ENCODE results near the gene HDGFL2.
"Not testable (repeated sequence)": the region's sequence is repeated elsewhere in the genome, so short reads cannot be mapped to it uniquely, and the experiment has no call there.

Gene HDGFL2

DNA sequence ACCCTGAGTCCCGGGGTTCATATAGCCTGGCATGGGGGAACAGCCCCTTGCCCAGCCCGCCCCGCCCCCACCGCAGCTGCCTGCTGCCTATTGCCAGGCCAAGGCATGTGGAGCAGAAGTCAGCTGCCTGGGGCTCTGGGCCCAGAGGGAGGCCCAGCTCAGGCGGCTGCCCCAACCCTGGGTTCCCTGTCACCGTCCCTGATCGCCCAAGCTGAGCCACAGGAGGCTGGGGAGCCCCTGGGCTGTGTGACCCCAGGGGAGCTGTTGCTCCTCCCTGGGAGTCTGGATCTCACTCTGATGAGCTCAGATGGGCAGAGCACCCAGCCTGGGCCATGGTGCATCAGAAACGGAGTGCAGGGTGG, 44.8 kb downstream of the HDGFL2 start:
- no peak for DNase-seq

DNA sequence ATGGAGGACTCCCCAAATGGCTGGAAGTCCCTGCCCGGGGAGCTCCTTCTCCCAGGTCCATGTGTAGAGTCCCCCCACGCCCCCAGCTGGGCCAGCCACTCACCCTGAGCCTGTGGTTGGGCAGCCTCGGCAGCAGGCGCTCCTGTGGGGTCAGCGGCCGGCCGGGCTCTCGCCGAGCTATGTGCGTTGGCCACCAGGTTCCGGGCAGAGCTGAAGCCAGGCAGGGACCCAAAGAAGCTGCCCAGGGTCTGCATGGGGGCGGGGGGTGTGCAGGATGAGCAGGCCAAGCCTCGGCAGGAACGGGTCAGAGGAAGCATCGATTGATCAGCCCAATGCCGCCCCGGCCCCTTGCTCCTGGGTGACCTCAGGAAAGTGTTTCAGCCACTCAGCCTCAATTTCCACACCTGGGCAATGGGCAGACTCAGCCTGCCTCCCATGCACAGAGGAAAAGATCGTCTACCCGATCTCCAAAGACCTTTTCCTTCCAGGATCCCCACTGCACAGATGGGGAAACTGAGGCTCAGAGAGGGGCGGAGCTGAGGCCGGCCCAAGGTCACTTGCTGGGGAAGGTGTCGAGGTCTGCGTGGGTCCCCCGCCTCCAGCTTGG, 45.5 kb downstream of the HDGFL2 start:
- no peak for DNase-seq

GRCh38 chr19:4518345-4519171, 46.5 kb downstream of the HDGFL2 start, which contains the start of gene PLIN4:
PLIN4 (minus strand) TSS chr19:4518486; CDS start chr19:4518272, 214 bp downstream.
- peak; percentile 8 for DNase-seq

DNA sequence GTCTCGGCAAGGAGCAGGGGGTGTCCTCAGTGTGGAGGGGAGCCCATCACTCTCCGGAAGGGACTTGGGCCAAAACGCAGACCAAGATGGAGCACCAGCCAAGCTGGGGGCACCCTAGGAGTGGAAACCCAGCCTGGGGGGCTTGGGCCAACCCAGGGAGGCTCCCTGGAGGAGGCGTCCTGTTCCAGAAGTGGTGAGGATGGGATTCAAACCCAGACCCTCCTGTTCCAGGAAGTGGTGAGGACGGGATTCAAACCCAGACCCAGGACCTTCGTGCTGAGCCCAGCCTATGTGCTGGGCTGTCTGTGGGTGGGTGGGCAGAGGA, 47.0 kb downstream of the HDGFL2 start:
- DNase-seq: no peak

DNA sequence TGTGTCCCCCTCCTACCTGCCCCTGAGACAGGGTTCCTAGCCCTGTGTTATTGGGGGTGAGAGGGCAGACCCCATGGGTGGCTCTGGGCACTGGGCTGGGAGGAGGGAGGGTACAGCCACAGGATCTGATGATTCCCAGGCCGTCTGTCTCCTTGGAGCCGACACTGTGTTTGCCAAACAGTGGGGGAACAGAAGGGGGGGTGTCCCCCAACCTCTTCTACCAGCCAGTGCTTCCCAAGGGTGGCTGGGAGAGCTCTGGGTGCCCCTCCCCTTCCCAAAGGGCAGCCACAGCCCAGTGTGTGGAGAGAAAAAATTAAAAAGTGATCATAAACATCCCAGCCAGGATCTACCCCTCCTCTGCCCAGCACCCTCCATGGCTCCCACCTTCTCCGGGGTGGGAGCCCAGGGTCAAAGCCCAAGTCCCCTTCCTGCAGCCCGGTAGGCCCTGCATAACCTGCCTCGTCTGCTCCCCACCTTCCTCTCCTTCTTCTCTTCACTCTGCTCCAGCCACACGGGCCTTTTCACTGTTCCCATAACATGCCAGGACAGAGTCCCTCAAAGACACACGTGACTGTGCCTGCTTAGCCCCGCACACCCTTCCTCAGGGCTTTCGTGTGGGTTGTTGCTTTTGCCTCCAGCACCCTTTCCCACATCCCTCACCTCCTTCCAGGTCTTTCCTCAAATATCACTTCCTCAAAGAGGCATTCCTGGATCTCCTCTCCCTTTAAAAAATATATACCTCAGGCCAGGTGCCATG, 47.6 kb downstream of the HDGFL2 start:
- no peak for DNase-seq

DNA sequence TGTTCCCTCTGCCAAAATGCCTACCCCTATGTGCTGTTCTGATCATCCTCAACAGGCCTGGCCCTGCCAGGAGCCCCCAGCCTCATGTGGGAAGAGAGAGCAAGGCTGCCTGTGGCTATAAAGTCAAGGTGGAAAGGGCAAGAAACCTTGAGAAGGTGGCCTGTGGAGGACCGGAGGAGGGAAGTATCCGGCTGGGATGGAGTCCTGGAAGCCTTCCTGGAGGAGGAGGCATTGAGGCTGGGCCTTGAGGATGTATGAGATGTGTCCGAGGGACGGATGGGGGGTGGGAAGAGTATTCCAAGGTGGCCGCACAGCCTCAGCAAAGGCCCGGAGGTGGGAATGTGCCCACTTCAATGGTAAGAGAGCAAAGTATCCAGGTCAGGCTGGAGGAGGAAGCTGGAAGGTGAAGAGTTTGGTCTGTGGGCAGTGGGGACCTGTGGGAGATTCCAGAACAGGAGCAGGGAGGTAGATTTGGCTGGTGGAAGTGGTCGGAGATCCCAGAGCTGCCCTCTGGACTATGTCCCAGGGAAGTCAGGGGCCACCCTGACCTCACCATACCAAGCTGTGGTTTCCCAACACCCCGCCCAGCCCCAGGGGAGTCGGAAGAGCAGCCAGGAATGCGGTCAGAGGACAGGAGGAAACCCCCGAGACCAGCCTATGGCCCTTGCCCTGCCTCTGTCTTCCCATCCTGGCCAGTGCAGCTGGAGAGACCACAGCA, 49.2 kb downstream of the HDGFL2 start:
- DNase-seq: no peak

DNA sequence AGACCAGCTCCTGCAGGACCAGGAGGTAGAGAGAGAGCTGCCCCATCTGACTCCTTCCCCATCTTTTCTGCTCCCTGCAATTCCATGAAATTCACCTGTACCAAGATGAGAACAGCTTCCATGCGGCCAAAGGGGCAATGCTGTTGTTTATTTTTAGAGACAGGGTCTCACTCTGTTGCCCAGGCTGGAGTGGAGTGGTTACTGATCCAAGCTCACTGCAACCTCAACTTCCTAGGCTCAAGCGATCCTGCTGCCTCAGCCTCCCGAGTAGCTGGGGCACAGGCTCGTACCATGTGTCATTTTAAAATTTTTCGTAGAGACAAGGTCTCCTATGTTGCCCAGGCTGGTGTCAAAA, 49.8 kb downstream of the HDGFL2 start:
- no peak for DNase-seq

DNA sequence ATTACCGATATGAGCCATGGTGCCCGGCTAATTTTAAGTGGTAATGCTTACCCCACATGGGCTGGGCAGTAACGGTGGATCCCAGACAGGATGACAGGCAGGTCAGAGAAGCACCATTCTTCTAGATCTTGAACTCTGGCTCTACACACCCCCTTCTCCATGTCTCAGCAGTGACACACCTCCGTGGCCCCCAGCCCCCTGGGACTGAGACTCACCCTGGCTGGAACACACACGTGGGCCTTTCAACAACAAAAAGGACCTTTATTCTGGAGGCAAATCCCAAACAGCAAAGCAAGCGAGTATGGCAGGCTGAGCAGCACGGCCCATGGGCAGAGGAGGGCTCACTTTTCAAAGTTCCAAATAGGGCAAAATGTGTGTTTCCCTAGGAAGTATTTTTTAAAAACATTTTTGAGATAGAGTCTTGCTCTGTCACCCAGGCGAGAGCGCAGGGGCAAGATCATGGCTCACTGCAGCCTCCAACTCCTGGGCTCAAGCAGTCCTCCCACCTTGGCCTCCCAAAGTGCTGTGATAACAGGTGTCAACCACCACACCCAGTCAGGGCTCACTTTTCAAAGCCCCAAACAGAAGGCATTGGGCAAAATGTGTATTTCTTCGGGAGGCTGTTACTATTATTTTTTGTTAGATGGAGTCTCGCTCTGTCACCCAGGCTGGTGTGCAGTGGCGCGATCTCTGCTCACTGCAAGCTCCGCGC, 50.4 kb downstream of the HDGFL2 start:
- no peak for DNase-seq

DNA sequence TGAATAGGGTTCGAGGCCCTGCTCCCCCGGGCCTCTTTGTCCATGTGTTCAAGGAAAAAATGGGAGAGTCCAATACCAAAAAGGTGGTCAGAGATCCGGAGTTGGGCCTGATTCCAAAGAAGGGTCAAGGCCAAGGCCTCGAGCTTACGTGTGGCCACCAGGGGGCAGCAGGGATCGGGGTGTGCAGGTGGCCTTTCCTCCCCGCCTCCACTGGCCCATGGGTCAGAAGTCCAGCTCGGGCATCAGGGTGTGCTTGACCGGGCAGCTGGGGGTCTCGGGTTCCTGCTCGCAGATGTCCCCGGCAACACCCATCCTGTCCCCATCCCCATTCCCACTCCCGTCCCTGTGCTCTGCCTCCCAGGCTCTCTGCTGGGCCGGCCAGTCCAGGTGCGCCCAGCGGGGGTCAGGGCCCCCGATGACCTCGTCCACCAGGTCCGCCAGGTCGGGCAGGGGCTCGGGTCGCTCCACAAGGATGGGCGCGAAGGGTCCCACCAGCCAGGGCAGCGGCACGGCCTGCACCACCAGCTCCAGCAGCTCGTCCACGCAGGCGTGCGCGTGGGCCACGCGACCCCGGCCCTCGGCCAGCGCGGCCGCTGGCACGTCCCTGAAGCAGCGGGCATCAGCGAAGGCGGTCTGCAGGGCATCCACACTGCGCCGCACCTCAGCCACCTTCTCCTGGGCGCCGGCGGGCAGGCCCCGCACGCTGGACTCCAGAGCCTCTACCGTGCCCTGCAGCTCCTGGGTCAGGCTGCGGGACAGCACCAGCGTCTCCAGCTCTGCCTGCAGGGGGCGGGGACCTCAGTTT, 51.4 kb downstream of the HDGFL2 start:
- DNase-seq: no peak

DNA sequence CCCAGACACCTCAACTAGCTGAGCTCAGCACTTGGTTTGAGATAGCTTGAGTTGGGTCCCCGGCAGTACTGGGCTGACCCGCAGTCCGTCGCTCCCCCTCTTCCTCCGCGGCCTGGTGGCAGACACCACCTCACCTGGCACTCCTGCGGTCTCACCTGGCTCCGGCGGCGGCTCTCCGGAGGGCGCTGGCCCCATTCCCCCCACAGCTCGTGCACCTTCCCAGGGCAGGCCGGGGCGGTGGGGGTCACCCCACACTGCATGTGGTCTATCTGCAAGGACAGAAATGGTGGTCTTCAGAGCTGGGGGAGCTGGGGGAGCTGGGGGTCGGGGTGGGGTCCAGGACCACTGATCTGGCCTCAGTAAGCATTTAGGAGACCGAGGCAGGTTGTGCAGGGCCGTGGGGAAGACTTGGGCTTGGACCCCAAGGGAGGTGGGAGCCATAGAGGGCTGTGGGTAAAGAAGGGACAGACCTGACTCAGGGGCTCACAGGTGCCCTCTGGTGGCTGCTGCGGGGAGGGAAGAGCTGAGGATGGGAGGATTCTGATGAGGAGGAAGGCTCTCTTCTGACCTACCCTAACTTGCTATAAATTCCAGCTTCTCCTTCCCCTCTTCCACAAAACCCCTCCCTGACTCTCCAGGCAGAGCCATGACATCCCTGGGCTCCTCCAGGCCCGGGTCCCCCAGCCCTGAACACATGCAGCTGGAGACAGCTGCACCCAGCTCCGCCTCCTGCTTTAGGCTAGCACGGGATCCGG, 52.9 kb downstream of the HDGFL2 start:
- DNase-seq: no peak

GRCh38 chr19:4525563-4526002, 53.5 kb downstream of the HDGFL2 start:
- no peak for DNase-seq

DNA sequence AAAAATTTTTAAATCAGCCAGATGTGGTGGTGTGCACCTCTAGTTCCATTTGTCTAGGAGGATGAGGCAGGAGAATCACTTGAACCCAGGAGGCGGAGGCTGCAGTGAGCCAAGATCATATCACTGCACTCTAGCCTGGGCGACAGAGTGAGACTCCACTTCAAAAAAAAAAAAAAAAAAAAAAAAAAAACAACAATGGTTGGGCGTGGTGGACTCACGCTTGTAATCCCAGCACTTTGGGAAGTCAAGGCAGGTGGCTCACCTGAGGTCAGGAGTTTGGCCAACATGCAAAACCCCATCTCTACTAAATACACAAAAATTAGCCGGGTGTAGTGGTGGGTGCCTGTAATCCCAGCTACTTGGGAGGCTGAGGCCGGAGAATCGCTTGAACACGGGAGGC, 55.3 kb downstream of the HDGFL2 start:
- DNase-seq: not testable (repeated sequence)

- no peak for DNase-seq
Observed at GRCh38 chr19:4528843-4529242, 56.7 kb downstream of the HDGFL2 start.

DNA sequence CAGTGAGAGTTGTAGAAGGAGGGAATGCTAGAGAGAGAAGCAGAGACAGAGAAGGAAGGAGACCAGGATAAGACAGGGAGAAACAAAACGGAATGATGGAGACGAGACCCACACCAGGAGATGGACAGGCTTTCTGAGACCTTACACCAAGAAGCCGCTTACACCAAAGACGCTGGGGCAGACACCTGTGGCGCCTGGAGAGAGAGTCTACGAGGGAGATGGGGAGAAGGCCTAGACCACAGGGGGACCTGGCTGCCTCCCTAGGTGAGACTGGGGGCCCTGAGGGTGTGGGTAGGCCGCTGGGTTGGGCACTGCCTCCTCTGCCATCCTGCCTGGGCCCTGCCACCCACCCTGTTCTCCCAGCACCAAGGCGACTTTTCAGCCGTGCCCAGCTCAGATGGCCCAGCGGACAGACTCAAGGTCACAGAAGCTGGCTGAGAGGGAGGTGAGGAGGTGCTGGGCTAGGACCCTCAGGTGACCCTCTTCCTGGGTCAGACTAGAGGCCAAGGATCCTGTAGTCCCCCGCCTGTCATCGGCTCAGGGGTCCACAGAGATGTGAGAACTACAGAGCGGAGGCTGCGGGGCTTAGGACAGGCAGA, 57.9 kb downstream of the HDGFL2 start:
- DNase-seq: no peak

- DNase-seq: no peak
Observed at GRCh38 chr19:4531562-4532165, 59.6 kb downstream of the HDGFL2 start.

- no peak for DNase-seq
Observed at GRCh38 chr19:4533334-4533733, 61.2 kb downstream of the HDGFL2 start.

- no peak for DNase-seq
Observed at GRCh38 chr19:4533835-4534424, 61.8 kb downstream of the HDGFL2 start.

- DNase-seq: no peak
Observed at GRCh38 chr19:4534836-4535658, 63.0 kb downstream of the HDGFL2 start, which contains the start of gene PLIN5. PLIN5 (minus strand) TSS chr19:4535224; CDS start chr19:4534074, 1,150 bp downstream.

DNA sequence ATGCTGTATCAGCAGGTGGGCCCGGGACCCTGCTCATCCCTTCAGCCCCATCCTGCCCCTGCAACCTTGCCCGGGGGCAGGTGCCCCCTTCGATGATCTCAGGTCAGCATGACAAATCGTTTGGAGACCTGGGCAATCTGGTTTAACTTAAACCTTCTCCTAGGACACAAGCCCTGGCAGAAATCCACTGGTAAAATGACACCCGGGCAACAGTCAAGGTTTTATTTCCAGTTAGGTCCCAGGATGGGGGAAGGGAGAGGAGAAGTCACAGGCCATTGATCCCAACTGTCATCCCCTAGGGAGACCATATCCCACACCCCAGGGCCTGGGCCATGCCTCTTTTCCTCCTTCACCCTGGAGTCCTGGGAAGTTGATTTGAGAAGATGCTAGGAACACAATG, 64.7 kb downstream of the HDGFL2 start:
- no peak for DNase-seq
